ENCODE measurements around the gene LDHA.

DNA sequence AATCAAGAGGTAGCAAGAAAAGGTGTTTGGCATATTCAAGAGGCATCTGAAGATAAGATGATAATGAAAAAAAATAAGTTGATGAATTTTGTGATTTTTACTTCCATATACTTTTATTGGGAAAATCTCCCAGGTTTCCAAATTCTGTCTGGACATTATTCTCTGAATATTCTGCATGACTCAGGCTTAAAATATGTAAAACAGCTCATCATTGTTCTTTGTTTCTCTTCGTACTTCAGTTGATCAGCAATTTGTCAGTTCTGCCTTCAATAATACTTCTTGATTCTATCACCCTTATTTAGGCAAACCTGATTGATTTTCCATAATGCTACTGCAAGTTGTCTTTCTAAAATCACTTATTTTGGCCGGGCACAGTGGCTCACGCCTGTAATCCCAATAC, 41.8 kb upstream of the LDHA start:
- TF ChIP-seq SUZ12 (IDR thresholded peaks at IDR 0.05; ENCODE audit: extremely low read depth, insufficient read depth, insufficient read length) = no peak
- no peak for TF ChIP-seq ZNF274 (IDR thresholded peaks at IDR 0.05; ENCODE audit: low read depth, low read length)

All from NT2/D1 (cell line).